A549 (cell line): ENCODE results near the gene CAMKMT. TPM values are rescaled to one million over a fixed set of nuclear protein-coding genes. Genes with fewer than 3 reads are reported as not detected.

Source experiments
- ATAC-seq, 2 experiments: fragments of 200-7000 bp in 1 of 2; fragments of >200 bp in 1 of 2; cut with Nextera tagmentation in 1 of 2; cut with Tn5 transposase in 1 of 2; 3 replicates each; pipeline versions ENCODE4 v1.8.0 to v1.9.1; 2018 to 2020; ENCODE audit warnings: mild to moderate bottlenecking in 1 of 2, moderate library complexity in 1 of 2
- CTCF ChIA-PET: fragments of 300-600 bp; sonication (Branson Sonifier 250); formaldehyde crosslinking; extraction: SDS; loops from one replicate; lab custom pipeline; 2021; ENCODE audit warnings: antibody characterized with exemption, inconsistent platforms; lab: Yijun Ruan, JAX
- POLR2A ChIA-PET: fragments of 350-600 bp; formaldehyde crosslinking; extraction: SDS; loops from one replicate; lab custom pipeline; 2021; ENCODE audit warnings: antibody characterized with exemption, inconsistent platforms; lab: Yijun Ruan, JAX
- DNase-seq, 2 experiments: peaks; one replicate each; pipeline versions ENCODE4 v3.0.0 to v3.0.0-alpha.2; 2011 to 2016; ENCODE audit warnings: low read depth in 1 of 2, low spot score in 1 of 2
- FAIRE-seq: peaks from 2 replicates; lab custom pipeline; 2011; peaks lifted over from hg19 to GRCh38; lab: Jason Lieb, UNC
- H3K27ac ChIP-seq, 2 experiments: fragments of >200 bp; sonication (Bioruptor Twin); formaldehyde crosslinking; 3 replicates each; pipeline ENCODE4 v1.5.1; 2016 to 2017
- H3K4me1 ChIP-seq: fragments of >200 bp; sonication (Bioruptor Twin); formaldehyde crosslinking; 3 replicates; pipeline ENCODE4 v1.6.1; 2016
- H3K4me2 ChIP-seq: fragments of >200 bp; sonication (Bioruptor Twin); formaldehyde crosslinking; 3 replicates; pipeline ENCODE4 v1.6.1; 2016
- H3K4me3 ChIP-seq: fragments of >200 bp; sonication (Bioruptor Twin); formaldehyde crosslinking; 3 replicates; pipeline ENCODE4 v1.5.1; 2016
- H3K9me3 ChIP-seq: fragments of >200 bp; sonication (Bioruptor Twin); formaldehyde crosslinking; 3 replicates; pipeline ENCODE4 v1.6.1; 2016
- BHLHE40 ChIP-seq: IDR thresholded peaks from 2 replicates; pipeline ENCODE4 v1.6.1; 2012; ENCODE audit warnings: low read depth, low read length, inconsistent platforms
- CBX2 ChIP-seq: fragments of 200-600 bp; sonication (generic); IDR thresholded peaks from 2 replicates; pipeline ENCODE4 v1.6.1; 2016; ENCODE audit warnings: low read depth, mild to moderate bottlenecking, borderline replicate concordance
- CBX8 ChIP-seq: fragments of 200-600 bp; sonication (generic); IDR thresholded peaks from 2 replicates; pipeline ENCODE4 v1.6.1; 2016
- CHD4 ChIP-seq: fragments of 200-600 bp; sonication (generic); IDR thresholded peaks from 2 replicates; pipeline ENCODE4 v1.6.1; 2016; ENCODE audit warnings: antibody characterized with exemption, mild to moderate bottlenecking, borderline replicate concordance
- EHMT2 ChIP-seq: fragments of 200-600 bp; sonication (generic); IDR thresholded peaks from 2 replicates; pipeline ENCODE4 v1.6.1; 2016; ENCODE audit warnings: antibody characterized with exemption, low read depth, mild to moderate bottlenecking, moderate library complexity
- EP300 ChIP-seq, 2 experiments: fragments of >200 bp; sonication (Bioruptor Twin); formaldehyde crosslinking; IDR thresholded peaks; 2 replicates in 1 of 2; 3 replicates in 1 of 2; pipeline ENCODE4 v1.6.1; 2016 to 2017
- ESRRA ChIP-seq: fragments of 150-350 bp; IDR thresholded peaks from 2 replicates; pipeline ENCODE4 v1.6.1; 2014; ENCODE audit warnings: mild to moderate bottlenecking, low read length, borderline replicate concordance
- GATA3 ChIP-seq: IDR thresholded peaks from 2 replicates; pipeline ENCODE4 v1.6.1; 2012; ENCODE audit warnings: borderline replicate concordance
- HES2 ChIP-seq: fragments of >200 bp; sonication (Bioruptor Twin); formaldehyde crosslinking; IDR thresholded peaks from 2 replicates; pipeline ENCODE4 v1.6.1; 2016
- HOXA7 ChIP-seq: fragments of 250-450 bp; sonication (Bioruptor Pico); IDR thresholded peaks from 2 replicates; pipeline ENCODE4 v1.5.0; 2020; ENCODE audit warnings: mild to moderate bottlenecking, moderate library complexity
- KDM1A ChIP-seq: fragments of 200-600 bp; sonication (generic); IDR thresholded peaks from 2 replicates; pipeline ENCODE4 v1.6.1; 2016; ENCODE audit warnings: low read depth, mild to moderate bottlenecking
- KDM5A ChIP-seq: fragments of 200-600 bp; sonication (generic); IDR thresholded peaks from 2 replicates; pipeline ENCODE4 v1.6.1; 2016; ENCODE audit warnings: antibody characterized with exemption, mild to moderate bottlenecking
- MYC ChIP-seq: IDR thresholded peaks from 2 replicates; pipeline ENCODE4 v1.6.1; 2012; ENCODE audit warnings: mild to moderate bottlenecking, inconsistent platforms, low read length, improper control_type of control experiment, borderline replicate concordance
- NPAS2 ChIP-seq: fragments of 250-450 bp; sonication (Bioruptor Pico); IDR thresholded peaks from 2 replicates; pipeline ENCODE4 v1.8.0; 2022; ENCODE audit warnings: mild to moderate bottlenecking, moderate library complexity, borderline replicate concordance
- NR3C1 ChIP-seq: fragments of >200 bp; sonication (Bioruptor Twin); formaldehyde crosslinking; IDR thresholded peaks from 3 replicates; pipeline ENCODE4 v1.6.1; 2017
- PHF8 ChIP-seq: fragments of 200-600 bp; sonication (generic); IDR thresholded peaks from 2 replicates; pipeline ENCODE4 v1.6.1; 2016; ENCODE audit warnings: low read depth, mild to moderate bottlenecking, antibody characterized with exemption, moderate library complexity, borderline replicate concordance
- RAD21 ChIP-seq, 2 experiments: fragments of >200 bp in 1 of 2; sonication (Bioruptor Twin) in 1 of 2; formaldehyde crosslinking in 1 of 2; IDR thresholded peaks in 1 of 2; conservative IDR thresholded peaks in 1 of 2; 2 replicates in 1 of 2; 3 replicates in 1 of 2; pipeline ENCODE4 v1.6.1; 2012 to 2018; ENCODE audit warnings: inconsistent platforms in 1 of 2
- SMC3 ChIP-seq: fragments of >200 bp; sonication (Bioruptor Twin); formaldehyde crosslinking; IDR thresholded peaks from 3 replicates; pipeline ENCODE4 v1.6.1; 2018; ENCODE audit warnings: inconsistent platforms
- SREBF2 ChIP-seq: fragments of 450-650 bp; IDR thresholded peaks from 2 replicates; pipeline ENCODE4 v1.6.1; 2014; ENCODE audit warnings: mild to moderate bottlenecking, moderate library complexity
- WGBS: methylation state at CpG from one replicate; pipeline ENCODE4 v1.1.6; 2017; ENCODE audit errors: missing lambda C conversion rate; 5-methylcytosine and 5-hydroxymethylcytosine counted together
- polyA plus RNA-seq, 4 experiments: library from polyadenylated mRNA; depleted of rRNA in 3 of 4; stranded (reverse); fragments of >200 nt; fragmentation: RNase III in 1 of 4; extraction: RNeasy Plus Mini Kit Qiagen cat#74134 plus additional on column Dnase treatment in 1 of 4; gene quantifications; 2 replicates in 3 of 4; 3 replicates in 1 of 4; pipeline ENCODE4 v1.2.3, GENCODE V29; 2011 to 2017
- TF ChIP-seq, protein P1 (sequence below): fragments of 250-450 bp; sonication (Bioruptor Pico); IDR thresholded peaks from 2 replicates; pipeline ENCODE4 v1.5.0; 2020; ENCODE audit warnings: low read depth, mild to moderate bottlenecking, moderate library complexity
- TF ChIP-seq, protein P2 (sequence below): fragments of >200 bp; sonication (Bioruptor Twin); formaldehyde crosslinking; IDR thresholded peaks from 3 replicates; pipeline ENCODE4 v1.5.1; 2016
- TF ChIP-seq, protein P3 (sequence below): fragments of >200 bp; sonication (Bioruptor Twin); formaldehyde crosslinking; IDR thresholded peaks from 3 replicates; pipeline ENCODE4 v1.6.1; 2016
- TF ChIP-seq, protein P4 (sequence below): IDR thresholded peaks from 2 replicates; pipeline ENCODE4 v1.6.1; 2012

The CAMKMT gene
- polyA plus RNA-seq, 2 of the 4 experiments (the other 2 are of a cell fraction): 6.5 to 15.7 TPM

- H3K4me2 ChIP-seq: peak overlapping the region; percentile 32; the same call in 2 of the 3 replicates
- WGBS: 57% methylated on average over 2 of the region's 2 CpGs
- CTCF ChIA-PET: interaction anchor here (0.8 to 2.1 kb wide), 3 partner anchors 53 to 423 kb away, joined by 3 to 6 read pairs (median 3); no protein-coding TSS in a partner anchor
- ATAC-seq (no peak), DNase-seq (no peak), FAIRE-seq (no peak)
- peaks cover 46% of the 10 kb centered on the region for H3K4me1 ChIP-seq
- H3K9me3 ChIP-seq: no peaks in the 10 kb centered on the region
- H3K27ac ChIP-seq: no peak overlapping the region
- POLR2A ChIA-PET: no interaction called here
- no peak overlapping the region for H3K4me3 ChIP-seq
- TF ChIP-seq HOXA7 (CRISPR knock-in tag) (no peak), KDM5A (no peak), RAD21 (conservative IDR thresholded peaks at IDR 0.05 in 1 of 2, IDR thresholded peaks at IDR 0.05 in 1 of 2) (no peak), BHLHE40 (no peak), KDM1A (no peak), CHD4 (no peak), CBX2 (no peak), ESRRA (no peak), EHMT2 (no peak), CBX8 (no peak), HES2 (no peak), SMC3 (no peak), NPAS2 (CRISPR knock-in tag) (no peak), EP300 (IDR thresholded peaks at IDR 0.05) (no peak), PHF8 (no peak)
- TF ChIP-seq, protein P1, sequence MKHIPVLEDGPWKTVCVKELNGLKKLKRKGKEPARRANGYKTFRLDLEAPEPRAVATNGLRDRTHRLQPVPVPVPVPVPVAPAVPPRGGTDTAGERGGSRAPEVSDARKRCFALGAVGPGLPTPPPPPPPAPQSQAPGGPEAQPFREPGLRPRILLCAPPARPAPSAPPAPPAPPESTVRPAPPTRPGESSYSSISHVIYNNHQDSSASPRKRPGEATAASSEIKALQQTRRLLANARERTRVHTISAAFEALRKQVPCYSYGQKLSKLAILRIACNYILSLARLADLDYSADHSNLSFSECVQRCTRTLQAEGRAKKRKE (CRISPR knock-in tag): no peak
- TF ChIP-seq, protein P2, sequence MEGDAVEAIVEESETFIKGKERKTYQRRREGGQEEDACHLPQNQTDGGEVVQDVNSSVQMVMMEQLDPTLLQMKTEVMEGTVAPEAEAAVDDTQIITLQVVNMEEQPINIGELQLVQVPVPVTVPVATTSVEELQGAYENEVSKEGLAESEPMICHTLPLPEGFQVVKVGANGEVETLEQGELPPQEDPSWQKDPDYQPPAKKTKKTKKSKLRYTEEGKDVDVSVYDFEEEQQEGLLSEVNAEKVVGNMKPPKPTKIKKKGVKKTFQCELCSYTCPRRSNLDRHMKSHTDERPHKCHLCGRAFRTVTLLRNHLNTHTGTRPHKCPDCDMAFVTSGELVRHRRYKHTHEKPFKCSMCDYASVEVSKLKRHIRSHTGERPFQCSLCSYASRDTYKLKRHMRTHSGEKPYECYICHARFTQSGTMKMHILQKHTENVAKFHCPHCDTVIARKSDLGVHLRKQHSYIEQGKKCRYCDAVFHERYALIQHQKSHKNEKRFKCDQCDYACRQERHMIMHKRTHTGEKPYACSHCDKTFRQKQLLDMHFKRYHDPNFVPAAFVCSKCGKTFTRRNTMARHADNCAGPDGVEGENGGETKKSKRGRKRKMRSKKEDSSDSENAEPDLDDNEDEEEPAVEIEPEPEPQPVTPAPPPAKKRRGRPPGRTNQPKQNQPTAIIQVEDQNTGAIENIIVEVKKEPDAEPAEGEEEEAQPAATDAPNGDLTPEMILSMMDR: no peak
- TF ChIP-seq, protein P3, sequence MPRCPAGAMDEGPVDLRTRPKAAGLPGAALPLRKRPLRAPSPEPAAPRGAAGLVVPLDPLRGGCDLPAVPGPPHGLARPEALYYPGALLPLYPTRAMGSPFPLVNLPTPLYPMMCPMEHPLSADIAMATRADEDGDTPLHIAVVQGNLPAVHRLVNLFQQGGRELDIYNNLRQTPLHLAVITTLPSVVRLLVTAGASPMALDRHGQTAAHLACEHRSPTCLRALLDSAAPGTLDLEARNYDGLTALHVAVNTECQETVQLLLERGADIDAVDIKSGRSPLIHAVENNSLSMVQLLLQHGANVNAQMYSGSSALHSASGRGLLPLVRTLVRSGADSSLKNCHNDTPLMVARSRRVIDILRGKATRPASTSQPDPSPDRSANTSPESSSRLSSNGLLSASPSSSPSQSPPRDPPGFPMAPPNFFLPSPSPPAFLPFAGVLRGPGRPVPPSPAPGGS: no peak
Observed at GRCh38 chr2:44532031-44532430, 170.3 kb downstream of the CAMKMT start.

GRCh38 chr2:44533508-44533907, 171.8 kb downstream of the CAMKMT start:
- ATAC-seq: no peak
- Histone ChIP-seq H3K4me3 (no peak overlapping the region), H3K4me2 (no peak overlapping the region), H3K27ac (no peak overlapping the region), H3K9me3 (no peaks in the 10 kb centered on the region), H3K4me1 (peaks cover 38% of the 10 kb centered on the region)
- no peak for DNase-seq
- TF ChIP-seq SREBF2: no peak
- no peak for TF ChIP-seq KDM1A
- TF ChIP-seq, protein P4, sequence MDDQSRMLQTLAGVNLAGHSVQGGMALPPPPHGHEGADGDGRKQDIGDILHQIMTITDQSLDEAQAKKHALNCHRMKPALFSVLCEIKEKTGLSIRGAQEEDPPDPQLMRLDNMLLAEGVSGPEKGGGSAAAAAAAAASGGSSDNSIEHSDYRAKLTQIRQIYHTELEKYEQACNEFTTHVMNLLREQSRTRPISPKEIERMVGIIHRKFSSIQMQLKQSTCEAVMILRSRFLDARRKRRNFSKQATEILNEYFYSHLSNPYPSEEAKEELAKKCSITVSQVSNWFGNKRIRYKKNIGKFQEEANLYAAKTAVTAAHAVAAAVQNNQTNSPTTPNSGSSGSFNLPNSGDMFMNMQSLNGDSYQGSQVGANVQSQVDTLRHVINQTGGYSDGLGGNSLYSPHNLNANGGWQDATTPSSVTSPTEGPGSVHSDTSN: no peak
- no peak for TF ChIP-seq NR3C1
- TF ChIP-seq GATA3: no peak
- TF ChIP-seq MYC: no peak
- no peak for TF ChIP-seq CBX2
- POLR2A ChIA-PET: no interaction called here
- CTCF ChIA-PET: interaction anchor here (2.1 kb wide), 1 partner anchor 54 kb away, joined by 6 read pairs; no protein-coding TSS in a partner anchor
- 96% methylated on average over 1 of the region's 1 CpG for WGBS
- peak; percentile 49 for FAIRE-seq
